ENCODE measurements around the gene AFF2. TPM values are rescaled to one million over a fixed set of nuclear protein-coding genes. Genes with fewer than 3 reads are reported as not detected.

Gene AFF2
- total and polyA plus RNA-seq, 5 donors from 2014 or later: 1.1 TPM; not detected in 4

GRCh38 chrX:148923631-148924030, 423.2 kb downstream of the AFF2 start:
- Histone ChIP-seq H3K9me3 (ENCODE audit: control insufficient read depth in 2 of 2, low read length in 2 of 2) (no peaks in the 10 kb centered on the region), H3K4me3 (ENCODE audit: low read depth, low read length) (no peak overlapping the region), H3K27ac (ENCODE audit: insufficient read depth, low read length, poor library complexity, severe bottlenecking) (no peak overlapping the region), H3K36me3 (ENCODE audit: control insufficient read depth, insufficient read depth, low read length) (no peaks in the 10 kb centered on the region), H3K27me3 (ENCODE audit: control insufficient read depth, insufficient read depth, low read length) (no peaks in the 10 kb centered on the region), H3K4me1 (ENCODE audit: control insufficient read depth, insufficient read depth, low read length, poor library complexity, severe bottlenecking) (no peaks in the 10 kb centered on the region)
- no peak overlapping the region for H3K27ac Mint-ChIP-seq
- DNase-seq: no peak
- H3K9me3 Mint-ChIP-seq: no peaks in the 10 kb centered on the region
- H3K36me3 Mint-ChIP-seq: no peaks in the 10 kb centered on the region
- no peak for ATAC-seq (ENCODE audit: low read depth in 2 of 2)
- H3K4me3 Mint-ChIP-seq: no peak overlapping the region
- peaks cover 4% of the 10 kb centered on the region for H3K27me3 Mint-ChIP-seq
- H3K4me1 Mint-ChIP-seq: no peaks in the 10 kb centered on the region

- Histone ChIP-seq H3K27me3 (ENCODE audit: control insufficient read depth, insufficient read depth, low read length) (no peaks in the 10 kb centered on the region), H3K4me1 (ENCODE audit: control insufficient read depth, insufficient read depth, low read length, poor library complexity, severe bottlenecking) (no peaks in the 10 kb centered on the region), H3K9me3 (ENCODE audit: control insufficient read depth in 2 of 2, low read length in 2 of 2) (no peaks in the 10 kb centered on the region), H3K27ac (ENCODE audit: insufficient read depth, low read length, poor library complexity, severe bottlenecking) (no peak overlapping the region), H3K36me3 (ENCODE audit: control insufficient read depth, insufficient read depth, low read length) (no peaks in the 10 kb centered on the region), H3K4me3 (ENCODE audit: low read depth, low read length) (no peak overlapping the region)
- Mint-ChIP-seq H3K4me3 (no peak overlapping the region), H3K27me3 (peaks cover 4% of the 10 kb centered on the region), H3K27ac (no peak overlapping the region), H3K4me1 (no peaks in the 10 kb centered on the region), H3K9me3 (no peaks in the 10 kb centered on the region), H3K36me3 (no peaks in the 10 kb centered on the region)
- DNase-seq: no peak
- ATAC-seq (ENCODE audit: low read depth in 2 of 2): no peak
Measured at GRCh38 chrX:148926371-148926770, 426.0 kb downstream of the AFF2 start.

- H3K4me3 ChIP-seq (ENCODE audit: low read depth, low read length): no peak overlapping the region
- no peaks in the 10 kb centered on the region for H3K27me3 ChIP-seq (ENCODE audit: control insufficient read depth, insufficient read depth, low read length)
- no peaks in the 10 kb centered on the region for H3K27me3 Mint-ChIP-seq
- H3K27ac Mint-ChIP-seq: no peak overlapping the region
- H3K4me3 Mint-ChIP-seq: no peak overlapping the region
- H3K36me3 Mint-ChIP-seq: no peaks in the 10 kb centered on the region
- DNase-seq (no peak), ATAC-seq (ENCODE audit: low read depth in 2 of 2) (no peak)
- H3K9me3 ChIP-seq (ENCODE audit: control insufficient read depth in 2 of 2, low read length in 2 of 2): no peaks in the 10 kb centered on the region
- no peaks in the 10 kb centered on the region for H3K9me3 Mint-ChIP-seq
- no peaks in the 10 kb centered on the region for H3K36me3 ChIP-seq (ENCODE audit: control insufficient read depth, insufficient read depth, low read length)
- no peaks in the 10 kb centered on the region for H3K4me1 ChIP-seq (ENCODE audit: control insufficient read depth, insufficient read depth, low read length, poor library complexity, severe bottlenecking)
- no peaks in the 10 kb centered on the region for H3K4me1 Mint-ChIP-seq
- H3K27ac ChIP-seq (ENCODE audit: insufficient read depth, low read length, poor library complexity, severe bottlenecking): no peak overlapping the region
Measured at GRCh38 chrX:148928811-148929210, 428.4 kb downstream of the AFF2 start.

GRCh38 chrX:148929686-148930085, 429.3 kb downstream of the AFF2 start:
- Mint-ChIP-seq H3K36me3 (no peaks in the 10 kb centered on the region), H3K9me3 (no peaks in the 10 kb centered on the region)

GRCh38 chrX:148930206-148930729, 429.9 kb downstream of the AFF2 start:
- Histone ChIP-seq H3K4me3 (ENCODE audit: low read depth, low read length) (no peak overlapping the region), H3K27ac (ENCODE audit: insufficient read depth, low read length, poor library complexity, severe bottlenecking) (no peak overlapping the region), H3K27me3 (ENCODE audit: control insufficient read depth, insufficient read depth, low read length) (no peaks in the 10 kb centered on the region), H3K36me3 (ENCODE audit: control insufficient read depth, insufficient read depth, low read length) (no peaks in the 10 kb centered on the region), H3K4me1 (ENCODE audit: control insufficient read depth, insufficient read depth, low read length, poor library complexity, severe bottlenecking) (no peaks in the 10 kb centered on the region), H3K9me3 (ENCODE audit: control insufficient read depth in 2 of 2, low read length in 2 of 2) (no peaks in the 10 kb centered on the region)
- ATAC-seq (ENCODE audit: low read depth in 2 of 2): no peak
- no peak overlapping the region for H3K4me3 Mint-ChIP-seq
- H3K4me1 Mint-ChIP-seq: no peaks in the 10 kb centered on the region
- H3K27me3 Mint-ChIP-seq: no peaks in the 10 kb centered on the region
- no peak overlapping the region for H3K27ac Mint-ChIP-seq
- H3K36me3 Mint-ChIP-seq: no peaks in the 10 kb centered on the region
- H3K9me3 Mint-ChIP-seq: no peaks in the 10 kb centered on the region
- no peak for DNase-seq

More at GRCh38 chrX:148929686-148930085, 429.3 kb downstream of the AFF2 start:
- no peak overlapping the region for H3K4me3 ChIP-seq (ENCODE audit: low read depth, low read length)
- H3K36me3 ChIP-seq (ENCODE audit: control insufficient read depth, insufficient read depth, low read length): no peaks in the 10 kb centered on the region
- no peak for DNase-seq
- no peak for ATAC-seq (ENCODE audit: low read depth in 2 of 2)
- H3K4me1 Mint-ChIP-seq: no peaks in the 10 kb centered on the region
- H3K4me3 Mint-ChIP-seq: no peak overlapping the region
- no peaks in the 10 kb centered on the region for H3K27me3 Mint-ChIP-seq
- no peaks in the 10 kb centered on the region for H3K27me3 ChIP-seq (ENCODE audit: control insufficient read depth, insufficient read depth, low read length)
- H3K27ac Mint-ChIP-seq: no peak overlapping the region
- no peaks in the 10 kb centered on the region for H3K4me1 ChIP-seq (ENCODE audit: control insufficient read depth, insufficient read depth, low read length, poor library complexity, severe bottlenecking)
- no peak overlapping the region for H3K27ac ChIP-seq (ENCODE audit: insufficient read depth, low read length, poor library complexity, severe bottlenecking)
- H3K9me3 ChIP-seq (ENCODE audit: control insufficient read depth in 2 of 2, low read length in 2 of 2): no peaks in the 10 kb centered on the region

GRCh38 chrX:148933881-148934280, 433.5 kb downstream of the AFF2 start:
- Histone ChIP-seq H3K4me1 (ENCODE audit: control insufficient read depth, insufficient read depth, low read length, poor library complexity, severe bottlenecking) (no peaks in the 10 kb centered on the region), H3K36me3 (ENCODE audit: control insufficient read depth, insufficient read depth, low read length) (no peaks in the 10 kb centered on the region), H3K27me3 (ENCODE audit: control insufficient read depth, insufficient read depth, low read length) (no peaks in the 10 kb centered on the region), H3K9me3 (ENCODE audit: control insufficient read depth in 2 of 2, low read length in 2 of 2) (no peaks in the 10 kb centered on the region), H3K27ac (ENCODE audit: insufficient read depth, low read length, poor library complexity, severe bottlenecking) (no peak overlapping the region), H3K4me3 (ENCODE audit: low read depth, low read length) (no peak overlapping the region)
- no peak for ATAC-seq (ENCODE audit: low read depth in 2 of 2)
- no peaks in the 10 kb centered on the region for H3K36me3 Mint-ChIP-seq
- DNase-seq: no peak
- no peaks in the 10 kb centered on the region for H3K27me3 Mint-ChIP-seq
- no peak overlapping the region for H3K4me3 Mint-ChIP-seq
- no peaks in the 10 kb centered on the region for H3K9me3 Mint-ChIP-seq
- H3K27ac Mint-ChIP-seq: no peak overlapping the region
- no peaks in the 10 kb centered on the region for H3K4me1 Mint-ChIP-seq

GRCh38 chrX:148938348-148938747, 437.9 kb downstream of the AFF2 start:
- DNase-seq (no peak), ATAC-seq (ENCODE audit: low read depth in 2 of 2) (no peak)
- Histone ChIP-seq H3K9me3 (ENCODE audit: control insufficient read depth in 2 of 2, low read length in 2 of 2) (no peaks in the 10 kb centered on the region), H3K27ac (ENCODE audit: insufficient read depth, low read length, poor library complexity, severe bottlenecking) (no peak overlapping the region), H3K27me3 (ENCODE audit: control insufficient read depth, insufficient read depth, low read length) (no peaks in the 10 kb centered on the region), H3K4me3 (ENCODE audit: low read depth, low read length) (no peak overlapping the region), H3K4me1 (ENCODE audit: control insufficient read depth, insufficient read depth, low read length, poor library complexity, severe bottlenecking) (no peaks in the 10 kb centered on the region), H3K36me3 (ENCODE audit: control insufficient read depth, insufficient read depth, low read length) (no peaks in the 10 kb centered on the region)
- H3K9me3 Mint-ChIP-seq: peaks cover 0 to 3% (median 0%) of the 10 kb centered on the region in 7 donors
- H3K4me3 Mint-ChIP-seq: no peak overlapping the region
- no peaks in the 10 kb centered on the region for H3K27me3 Mint-ChIP-seq
- H3K27ac Mint-ChIP-seq: no peak overlapping the region
- H3K4me1 Mint-ChIP-seq: no peaks in the 10 kb centered on the region
- H3K36me3 Mint-ChIP-seq: no peaks in the 10 kb centered on the region

GRCh38 chrX:148940411-148940996, 440.1 kb downstream of the AFF2 start:
- Mint-ChIP-seq H3K4me1 (no peaks in the 10 kb centered on the region), H3K27me3 (no peaks in the 10 kb centered on the region), H3K36me3 (no peaks in the 10 kb centered on the region), H3K4me3 (no peak overlapping the region), H3K27ac (no peak overlapping the region), H3K9me3 (peaks cover 0 to 3% (median 0%) of the 10 kb centered on the region in 7 donors)
- ATAC-seq (ENCODE audit: low read depth in 2 of 2) (no peak), DNase-seq (no peak)
- Histone ChIP-seq H3K36me3 (ENCODE audit: control insufficient read depth, insufficient read depth, low read length) (no peaks in the 10 kb centered on the region), H3K27ac (ENCODE audit: insufficient read depth, low read length, poor library complexity, severe bottlenecking) (no peak overlapping the region), H3K27me3 (ENCODE audit: control insufficient read depth, insufficient read depth, low read length) (no peaks in the 10 kb centered on the region), H3K4me3 (ENCODE audit: low read depth, low read length) (no peak overlapping the region), H3K9me3 (ENCODE audit: control insufficient read depth in 2 of 2, low read length in 2 of 2) (no peaks in the 10 kb centered on the region), H3K4me1 (ENCODE audit: control insufficient read depth, insufficient read depth, low read length, poor library complexity, severe bottlenecking) (no peaks in the 10 kb centered on the region)
